Hepatocyte (in vitro differentiated cells): ENCODE data around the gene SLC26A1.
"Not testable (repeated sequence)": the region's sequence is repeated elsewhere in the genome, so short reads cannot be mapped to it uniquely, and the experiment has no call there.

Source experiments
- CTCF ChIP-seq: fragments of 200-600 bp; sonication (generic); IDR thresholded peaks from 2 replicates; pipeline ENCODE4 v1.5.1; 2016; ENCODE audit warnings: antibody characterized with exemption, mild to moderate bottlenecking; ENCODE audit not compliant: poor library complexity
- EZH2 ChIP-seq: fragments of 200-600 bp; sonication (generic); IDR thresholded peaks from 2 replicates; pipeline ENCODE4 v1.6.1; 2016; ENCODE audit warnings: antibody characterized with exemption, mild to moderate bottlenecking, borderline replicate concordance
- EZH2phosphoT487 ChIP-seq: fragments of 200-600 bp; sonication (generic); IDR thresholded peaks from one replicate; pipeline ENCODE4 v1.6.1; 2018; ENCODE audit warnings: antibody characterized with exemption, mild to moderate bottlenecking, low read depth, moderate library complexity; ENCODE audit not compliant: unreplicated experiment, severe bottlenecking

DNA sequence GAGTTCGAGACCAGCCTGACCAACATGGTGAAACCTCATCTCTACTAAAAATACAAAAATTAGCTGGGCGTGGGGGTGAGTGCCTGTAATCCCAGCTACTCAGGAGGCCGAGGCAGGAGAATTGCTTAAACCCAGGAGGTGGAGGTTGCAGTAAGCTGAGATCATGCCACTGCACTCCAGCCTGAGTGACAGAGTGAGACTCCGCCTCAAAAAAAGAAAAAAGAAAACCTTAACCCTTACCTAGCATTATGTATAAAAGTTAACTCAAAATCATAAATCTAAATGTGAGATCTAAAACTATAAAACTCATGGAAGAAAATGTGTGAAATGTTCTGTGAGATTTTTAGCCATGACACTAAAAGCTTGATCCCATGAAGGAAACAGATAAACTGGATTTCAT is 53.7 kb downstream of the SLC26A1 start:
- TF ChIP-seq CTCF, EZH2phosphoT487, EZH2: not testable (repeated sequence)
